ENCODE measurements around the gene AP4E1. TPM values are rescaled to one million over a fixed set of nuclear protein-coding genes. Genes with fewer than 3 reads are reported as not detected.
"Not testable (repeated sequence)": the region's sequence is repeated elsewhere in the genome, so short reads cannot be mapped to it uniquely, and the experiment has no call there.

Gene AP4E1
- total RNA-seq, 1 experiment from 2014 or later = 9.5 TPM

DNA sequence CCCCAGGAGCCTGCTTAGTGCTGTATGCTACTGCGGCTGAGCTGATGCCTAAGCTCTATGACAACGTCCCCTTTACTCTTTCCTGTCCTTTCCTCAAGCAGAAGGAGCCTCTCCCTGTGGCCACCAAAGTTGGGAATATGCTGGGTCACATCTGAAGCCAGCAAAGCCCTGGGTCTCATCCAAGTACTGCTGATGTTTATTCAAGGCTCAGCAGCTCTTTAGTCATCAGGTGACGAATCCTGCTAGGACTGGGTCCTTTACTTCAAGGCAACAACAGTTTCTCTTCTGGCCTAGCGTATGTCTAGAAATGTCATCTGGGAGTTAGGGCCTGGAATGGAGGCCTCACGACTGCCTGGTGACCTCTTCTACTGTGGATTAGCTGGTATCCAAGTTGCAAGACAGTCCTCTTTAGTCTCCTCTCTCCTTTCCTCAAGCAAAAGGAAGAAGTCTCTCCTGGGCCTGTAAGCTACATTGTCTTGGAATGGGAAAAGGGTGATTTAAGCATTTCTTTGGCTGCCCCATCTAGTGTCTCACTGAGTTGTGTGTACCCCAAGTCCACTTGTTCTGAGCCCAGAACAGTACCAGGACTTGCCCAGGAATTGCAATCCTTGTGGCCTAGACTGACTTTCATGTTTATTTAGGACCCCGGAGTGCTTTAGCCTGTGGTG lies 122.3 kb downstream of the AP4E1 start (continued):
- TF ChIP-seq MYBL2 (CRISPR knock-in tag; IDR thresholded peaks at IDR 0.05) = no peak
- TF ChIP-seq, protein P1, sequence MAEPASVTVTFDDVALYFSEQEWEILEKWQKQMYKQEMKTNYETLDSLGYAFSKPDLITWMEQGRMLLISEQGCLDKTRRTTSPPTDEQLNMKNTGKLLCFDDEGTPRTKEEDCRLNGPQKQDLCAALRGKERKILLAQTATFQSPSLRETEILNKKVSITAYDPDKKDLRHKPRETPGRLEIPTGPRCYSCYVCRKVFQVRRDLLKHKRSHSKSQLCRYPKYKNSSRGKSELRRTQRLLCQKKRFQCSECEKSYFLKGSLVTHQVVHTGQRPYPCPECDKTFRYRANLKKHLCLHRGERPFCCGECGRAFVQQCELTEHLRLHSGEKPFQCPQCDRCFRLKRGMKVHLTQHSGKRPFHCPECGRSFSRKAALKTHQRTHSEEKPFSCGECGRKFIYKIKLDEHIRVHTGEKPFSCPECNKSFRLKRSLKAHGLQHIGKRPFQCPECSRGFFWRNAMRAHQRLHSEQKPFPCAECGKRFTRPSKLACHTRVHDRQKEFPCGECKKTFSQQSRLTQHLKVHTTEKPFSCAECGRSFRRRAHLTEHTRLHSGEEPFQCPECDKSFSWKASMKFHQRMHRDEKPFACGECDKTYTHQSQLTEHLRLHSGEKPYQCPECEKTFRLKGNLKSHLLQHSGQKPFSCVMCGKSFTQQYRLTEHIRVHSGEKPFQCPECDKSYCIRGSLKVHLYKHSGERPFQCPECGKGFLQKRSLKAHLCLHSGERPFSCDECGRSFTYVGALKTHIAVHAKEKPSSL (CRISPR knock-in tag; conservative IDR thresholded peaks at IDR 0.05) = no peak
- no peak for TF ChIP-seq NFE2L1 (CRISPR knock-in tag; IDR thresholded peaks at IDR 0.05)
- TF ChIP-seq ZNF219 (CRISPR knock-in tag; IDR thresholded peaks at IDR 0.05; ENCODE audit: borderline replicate concordance) = no peak
- TF ChIP-seq, protein P2, sequence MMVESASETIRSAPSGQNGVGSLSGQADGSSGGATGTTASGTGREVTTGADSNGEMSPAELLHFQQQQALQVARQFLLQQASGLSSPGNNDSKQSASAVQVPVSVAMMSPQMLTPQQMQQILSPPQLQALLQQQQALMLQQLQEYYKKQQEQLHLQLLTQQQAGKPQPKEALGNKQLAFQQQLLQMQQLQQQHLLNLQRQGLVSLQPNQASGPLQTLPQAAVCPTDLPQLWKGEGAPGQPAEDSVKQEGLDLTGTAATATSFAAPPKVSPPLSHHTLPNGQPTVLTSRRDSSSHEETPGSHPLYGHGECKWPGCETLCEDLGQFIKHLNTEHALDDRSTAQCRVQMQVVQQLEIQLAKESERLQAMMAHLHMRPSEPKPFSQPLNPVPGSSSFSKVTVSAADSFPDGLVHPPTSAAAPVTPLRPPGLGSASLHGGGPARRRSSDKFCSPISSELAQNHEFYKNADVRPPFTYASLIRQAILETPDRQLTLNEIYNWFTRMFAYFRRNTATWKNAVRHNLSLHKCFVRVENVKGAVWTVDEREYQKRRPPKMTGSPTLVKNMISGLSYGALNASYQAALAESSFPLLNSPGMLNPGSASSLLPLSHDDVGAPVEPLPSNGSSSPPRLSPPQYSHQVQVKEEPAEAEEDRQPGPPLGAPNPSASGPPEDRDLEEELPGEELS (CRISPR knock-in tag; IDR thresholded peaks at IDR 0.05) = no peak
- TF ChIP-seq RELA (CRISPR knock-in tag; IDR thresholded peaks at IDR 0.05; ENCODE audit: borderline replicate concordance) = no peak

DNA sequence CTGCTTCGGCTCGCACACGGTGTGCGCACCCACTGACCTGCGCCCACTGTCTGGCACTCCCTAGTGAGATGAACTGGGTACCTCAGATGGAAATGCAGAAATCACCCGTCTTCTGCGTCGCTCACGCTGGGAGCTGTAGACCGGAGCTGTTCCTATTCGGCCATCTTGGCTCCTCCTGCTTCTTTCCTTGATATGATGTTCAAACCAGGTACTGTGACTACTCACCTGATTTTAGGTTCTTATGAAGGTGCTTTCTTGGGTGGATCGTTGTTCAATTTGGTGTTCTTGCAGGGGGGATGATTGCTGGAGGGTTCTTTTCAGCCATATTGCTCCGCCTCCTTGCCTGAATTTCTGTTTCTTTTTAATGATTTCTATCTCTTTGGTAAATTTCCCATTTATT lies 129.0 kb downstream of the AP4E1 start:
- ATAC-seq; H3K27me3 Mint-ChIP-seq (ENCODE audit: low read depth); POLR2A ChIA-PET; DNase-seq (ENCODE audit: low spot score); CTCF ChIA-PET: not testable (repeated sequence)
- TF ChIP-seq, protein P3, sequence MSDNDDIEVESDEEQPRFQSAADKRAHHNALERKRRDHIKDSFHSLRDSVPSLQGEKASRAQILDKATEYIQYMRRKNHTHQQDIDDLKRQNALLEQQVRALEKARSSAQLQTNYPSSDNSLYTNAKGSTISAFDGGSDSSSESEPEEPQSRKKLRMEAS (CRISPR knock-in tag; IDR thresholded peaks at IDR 0.05) = 0 out of 2 replicates have a peak, but pooled peaks have one; percentile 3
- H3K27ac Mint-ChIP-seq = peak overlapping the region; percentile 90
- H3K4me3 Mint-ChIP-seq = peak overlapping the region; percentile 78
- H3K36me3 Mint-ChIP-seq = peaks cover 14% of the 10 kb centered on the region
- peaks cover 11% of the 10 kb centered on the region for H3K9me3 Mint-ChIP-seq
- peaks cover 33% of the 10 kb centered on the region for H3K4me1 Mint-ChIP-seq

DNA sequence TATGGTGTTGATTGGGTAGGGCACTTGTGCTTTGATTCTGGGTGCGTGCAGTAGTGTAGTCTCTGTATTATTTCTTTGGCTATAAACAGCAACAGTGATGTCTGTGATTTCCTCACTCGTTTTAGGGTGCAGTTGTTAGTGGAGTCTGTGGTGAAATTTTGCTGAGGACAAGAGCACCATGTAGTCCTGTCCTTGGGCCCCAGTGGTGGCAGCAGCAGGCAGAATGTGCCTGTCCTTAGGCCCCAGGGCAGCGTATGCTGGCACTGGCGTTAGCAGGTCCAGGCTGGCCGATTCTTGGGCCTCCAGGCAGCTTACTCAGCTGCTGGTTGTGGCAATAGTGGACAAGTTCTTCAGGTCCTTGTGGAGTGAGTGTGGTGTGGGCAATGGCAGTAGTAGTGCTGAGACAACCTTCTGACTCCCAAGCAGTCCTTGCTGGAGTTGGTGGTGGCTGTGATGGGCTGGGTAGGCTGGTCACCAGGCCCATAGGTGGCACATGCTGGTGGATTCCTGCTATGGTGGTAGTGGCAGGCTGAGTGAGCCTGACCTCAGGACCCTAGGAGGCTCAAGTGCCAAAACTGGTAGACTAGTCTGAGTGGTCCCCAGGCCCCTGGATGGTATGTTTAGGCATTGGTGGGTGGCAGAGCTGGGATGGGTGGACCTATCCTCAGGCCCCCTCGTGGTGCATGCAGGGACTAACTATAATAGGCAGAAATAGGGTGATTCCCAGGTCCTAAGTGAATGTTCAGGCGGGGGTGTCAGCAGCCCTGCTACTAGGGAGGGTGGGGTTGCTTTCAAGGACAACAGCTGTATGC lies 129.9 kb downstream of the AP4E1 start:
- no peak; the same call in 1 of the 2 replicates for ATAC-seq
- ChIA-PET POLR2A (interaction anchor here (0.7 kb wide), 1 partner anchor 39 kb away, joined by 4 read pairs; no protein-coding TSS in a partner anchor), CTCF (interaction anchor here (0.5 to 1.3 kb wide), 3 partner anchors 8 to 95 kb away, joined by 3 to 4 read pairs (median 3); no protein-coding TSS in a partner anchor)
- Mint-ChIP-seq H3K36me3 (peaks cover 14% of the 10 kb centered on the region), H3K4me1 (peaks cover 33% of the 10 kb centered on the region), H3K9me3 (peaks cover 11% of the 10 kb centered on the region), H3K27ac (peak overlapping the region; percentile 90; the same call in 1 of the 2 replicates), H3K27me3 (ENCODE audit: low read depth) (no peaks in the 10 kb centered on the region), H3K4me3 (peak overlapping the region; percentile 78)
- DNase-seq (ENCODE audit: low spot score) = no peak
- 0 out of 2 replicates have a peak, but pooled peaks have one; percentile 9 for TF ChIP-seq GABPB1 (CRISPR knock-in tag; IDR thresholded peaks at IDR 0.05)
- TF ChIP-seq FOXP1 (CRISPR knock-in tag; IDR thresholded peaks at IDR 0.05; ENCODE audit: borderline replicate concordance) = peak; percentile 46; the same call in 1 of the 2 replicates
- TF ChIP-seq, protein P4, sequence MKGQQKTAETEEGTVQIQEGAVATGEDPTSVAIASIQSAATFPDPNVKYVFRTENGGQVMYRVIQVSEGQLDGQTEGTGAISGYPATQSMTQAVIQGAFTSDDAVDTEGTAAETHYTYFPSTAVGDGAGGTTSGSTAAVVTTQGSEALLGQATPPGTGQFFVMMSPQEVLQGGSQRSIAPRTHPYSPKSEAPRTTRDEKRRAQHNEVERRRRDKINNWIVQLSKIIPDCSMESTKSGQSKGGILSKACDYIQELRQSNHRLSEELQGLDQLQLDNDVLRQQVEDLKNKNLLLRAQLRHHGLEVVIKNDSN (CRISPR knock-in tag; IDR thresholded peaks at IDR 0.05) = no peak

DNA sequence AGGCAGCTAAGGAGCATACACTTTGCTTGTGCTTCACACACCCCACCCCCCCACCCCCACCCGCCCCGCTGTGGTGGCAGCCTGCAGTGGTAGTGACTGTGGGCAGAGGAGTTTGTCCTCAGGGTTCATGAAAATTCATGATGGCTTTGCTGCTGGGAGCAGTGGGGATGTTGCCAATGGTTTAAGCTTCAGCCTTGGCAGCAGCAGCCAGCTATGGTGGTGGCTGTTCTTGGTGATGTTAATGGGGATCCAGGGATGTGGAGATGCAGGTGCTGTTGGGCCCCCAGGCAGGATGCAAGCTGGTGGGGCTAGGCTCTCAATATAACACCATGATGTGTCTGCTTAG lies 130.5 kb downstream of the AP4E1 start:
- peaks cover 14% of the 10 kb centered on the region for H3K36me3 Mint-ChIP-seq
- ChIA-PET POLR2A (interaction anchor here (0.7 kb wide), 1 partner anchor 38 kb away, joined by 4 read pairs; no protein-coding TSS in a partner anchor), CTCF (interaction anchor here (0.5 to 1.3 kb wide), 3 partner anchors 9 to 94 kb away, joined by 3 to 4 read pairs (median 3); no protein-coding TSS in a partner anchor)
- no peaks in the 10 kb centered on the region for H3K27me3 Mint-ChIP-seq (ENCODE audit: low read depth)
- peaks cover 11% of the 10 kb centered on the region for H3K9me3 Mint-ChIP-seq
- H3K4me3 Mint-ChIP-seq = peak overlapping the region; percentile 10; the same call in 1 of the 2 replicates
- ATAC-seq (no peak), DNase-seq (ENCODE audit: low spot score) (no peak)
- H3K27ac Mint-ChIP-seq = no peak overlapping the region
- peaks cover 38% of the 10 kb centered on the region for H3K4me1 Mint-ChIP-seq
- TF ChIP-seq SP1 (CRISPR knock-in tag; conservative IDR thresholded peaks at IDR 0.05) (no peak), ESRRA (CRISPR knock-in tag; IDR thresholded peaks at IDR 0.05; ENCODE audit: borderline replicate concordance) (no peak), ZNF232 (CRISPR knock-in tag; IDR thresholded peaks at IDR 0.05) (no peak)
- TF ChIP-seq, protein P5, sequence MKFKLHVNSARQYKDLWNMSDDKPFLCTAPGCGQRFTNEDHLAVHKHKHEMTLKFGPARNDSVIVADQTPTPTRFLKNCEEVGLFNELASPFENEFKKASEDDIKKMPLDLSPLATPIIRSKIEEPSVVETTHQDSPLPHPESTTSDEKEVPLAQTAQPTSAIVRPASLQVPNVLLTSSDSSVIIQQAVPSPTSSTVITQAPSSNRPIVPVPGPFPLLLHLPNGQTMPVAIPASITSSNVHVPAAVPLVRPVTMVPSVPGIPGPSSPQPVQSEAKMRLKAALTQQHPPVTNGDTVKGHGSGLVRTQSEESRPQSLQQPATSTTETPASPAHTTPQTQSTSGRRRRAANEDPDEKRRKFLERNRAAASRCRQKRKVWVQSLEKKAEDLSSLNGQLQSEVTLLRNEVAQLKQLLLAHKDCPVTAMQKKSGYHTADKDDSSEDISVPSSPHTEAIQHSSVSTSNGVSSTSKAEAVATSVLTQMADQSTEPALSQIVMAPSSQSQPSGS (CRISPR knock-in tag; IDR thresholded peaks at IDR 0.05; ENCODE audit: borderline replicate concordance, low read depth) = no peak
- TF ChIP-seq, protein P6, sequence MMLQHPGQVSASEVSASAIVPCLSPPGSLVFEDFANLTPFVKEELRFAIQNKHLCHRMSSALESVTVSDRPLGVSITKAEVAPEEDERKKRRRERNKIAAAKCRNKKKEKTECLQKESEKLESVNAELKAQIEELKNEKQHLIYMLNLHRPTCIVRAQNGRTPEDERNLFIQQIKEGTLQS (CRISPR knock-in tag; conservative IDR thresholded peaks at IDR 0.05) = no peak
- TF ChIP-seq, protein P7, sequence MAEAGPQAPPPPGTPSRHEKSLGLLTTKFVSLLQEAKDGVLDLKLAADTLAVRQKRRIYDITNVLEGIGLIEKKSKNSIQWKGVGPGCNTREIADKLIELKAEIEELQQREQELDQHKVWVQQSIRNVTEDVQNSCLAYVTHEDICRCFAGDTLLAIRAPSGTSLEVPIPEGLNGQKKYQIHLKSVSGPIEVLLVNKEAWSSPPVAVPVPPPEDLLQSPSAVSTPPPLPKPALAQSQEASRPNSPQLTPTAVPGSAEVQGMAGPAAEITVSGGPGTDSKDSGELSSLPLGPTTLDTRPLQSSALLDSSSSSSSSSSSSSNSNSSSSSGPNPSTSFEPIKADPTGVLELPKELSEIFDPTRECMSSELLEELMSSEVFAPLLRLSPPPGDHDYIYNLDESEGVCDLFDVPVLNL (CRISPR knock-in tag; IDR thresholded peaks at IDR 0.05; ENCODE audit: borderline replicate concordance, low read depth) = no peak
